ENCODE results near the gene SDK2. TPM values are rescaled to one million over a fixed set of nuclear protein-coding genes. Genes with fewer than 3 reads are reported as not detected.

Gene SDK2
- total RNA-seq, 2 donors from 2014 or later: 0.08 to 0.14 TPM

- H3K4me1 Mint-ChIP-seq (ENCODE audit: low read depth in 2 of 2): no peaks in the 10 kb centered on the region
- H3K27ac Mint-ChIP-seq: no peak overlapping the region
- ATAC-seq (no peak), DNase-seq (ENCODE audit: low spot score) (no peak)
- no peaks in the 10 kb centered on the region for H3K9me3 Mint-ChIP-seq
- H3K36me3 Mint-ChIP-seq: no peaks in the 10 kb centered on the region
- H3K4me3 Mint-ChIP-seq: no peak overlapping the region
- H3K27me3 Mint-ChIP-seq: peaks cover 0 to 10% of the 10 kb centered on the region in 2 donors
These were observed 99.9 kb downstream of the SDK2 start for GRCh38 chr17:73544333-73544732.

DNA sequence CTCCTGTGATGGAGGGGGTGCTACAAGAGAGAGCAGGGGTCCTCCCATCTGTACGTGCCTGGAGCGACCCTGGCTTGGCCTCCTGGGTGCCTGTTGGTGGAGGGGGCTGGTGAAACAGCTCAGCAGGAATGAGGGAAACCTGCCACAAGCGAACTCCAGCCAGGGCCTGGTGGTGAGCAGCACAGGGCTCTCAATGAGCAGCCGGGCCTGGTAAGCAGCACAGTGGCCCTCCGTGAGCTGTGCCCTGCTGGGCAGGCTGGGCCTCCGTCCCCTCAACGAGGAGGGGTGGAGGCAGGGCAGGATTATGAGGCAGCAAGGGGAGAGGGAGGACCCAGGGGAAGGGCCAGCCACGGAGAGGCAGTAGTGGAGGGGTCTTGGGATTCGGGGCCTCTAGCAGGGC, 101.9 kb downstream of the SDK2 start:
- Mint-ChIP-seq H3K9me3 (no peaks in the 10 kb centered on the region), H3K4me1 (ENCODE audit: low read depth in 2 of 2) (no peaks in the 10 kb centered on the region), H3K27ac (no peak overlapping the region), H3K36me3 (no peaks in the 10 kb centered on the region), H3K27me3 (peaks cover 0 to 6% of the 10 kb centered on the region in 2 donors), H3K4me3 (no peak overlapping the region)
- DNase-seq (ENCODE audit: low spot score): no peak
- no peak for ATAC-seq

DNA sequence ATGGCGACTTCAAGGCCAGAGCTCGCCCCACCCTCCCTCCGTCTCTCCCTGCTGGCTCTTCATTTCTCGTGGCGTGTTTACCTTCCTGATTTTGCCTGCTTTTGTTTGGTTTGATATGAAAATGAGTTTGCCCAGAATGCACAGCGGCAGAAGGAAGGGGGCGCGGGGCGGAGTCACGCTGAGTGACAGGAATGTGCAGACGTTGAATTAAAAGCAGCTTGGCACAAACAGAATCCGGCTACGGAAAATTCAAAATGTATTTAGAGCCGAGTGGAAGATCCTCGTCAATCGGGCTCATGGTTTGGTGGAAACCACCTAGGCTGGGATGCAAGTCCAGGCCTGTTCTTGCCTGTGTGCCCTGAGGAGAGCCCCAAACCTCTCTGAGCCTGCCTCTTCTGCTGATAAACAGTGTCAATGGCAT, 102.7 kb downstream of the SDK2 start:
- H3K4me3 Mint-ChIP-seq: no peak overlapping the region
- H3K27me3 Mint-ChIP-seq: peaks cover 0 to 6% of the 10 kb centered on the region in 2 donors
- no peak overlapping the region for H3K27ac Mint-ChIP-seq
- ATAC-seq (no peak), DNase-seq (ENCODE audit: low spot score) (no peak)
- no peaks in the 10 kb centered on the region for H3K4me1 Mint-ChIP-seq (ENCODE audit: low read depth in 2 of 2)
- no peaks in the 10 kb centered on the region for H3K9me3 Mint-ChIP-seq
- no peaks in the 10 kb centered on the region for H3K36me3 Mint-ChIP-seq

- Mint-ChIP-seq H3K36me3 (no peaks in the 10 kb centered on the region), H3K27me3 (peaks cover 0 to 6% of the 10 kb centered on the region in 2 donors), H3K4me3 (no peak overlapping the region), H3K4me1 (ENCODE audit: low read depth in 2 of 2) (no peaks in the 10 kb centered on the region), H3K27ac (no peak overlapping the region), H3K9me3 (no peaks in the 10 kb centered on the region)
- ATAC-seq: peak in 1 of 2 donors; percentile 25
- no peak for DNase-seq (ENCODE audit: low spot score)
These were observed 103.1 kb downstream of the SDK2 start for GRCh38 chr17:73541111-73541510.

DNA sequence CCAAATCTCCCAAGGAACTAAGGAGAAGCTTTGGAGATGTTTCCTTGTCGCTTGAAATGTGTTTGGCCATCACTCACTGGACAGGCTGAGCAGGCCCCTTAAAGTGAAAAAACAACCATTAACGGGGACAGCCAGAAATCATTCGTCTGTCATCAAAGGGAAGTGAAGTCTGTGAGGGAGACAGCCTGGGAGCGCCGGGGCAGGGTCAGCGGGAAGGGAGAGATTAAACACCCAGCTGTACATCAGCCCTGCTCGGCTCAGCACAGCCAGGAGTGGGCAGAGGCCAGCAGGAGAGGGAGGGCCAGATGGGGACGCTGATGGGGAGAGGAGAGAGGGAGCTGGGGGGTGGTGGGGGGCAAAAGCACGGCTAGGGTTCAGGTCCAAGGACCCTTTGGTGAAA, 105.1 kb downstream of the SDK2 start:
- DNase-seq (ENCODE audit: low spot score) (no peak), ATAC-seq (no peak)
- H3K4me3 Mint-ChIP-seq: no peak overlapping the region
- no peaks in the 10 kb centered on the region for H3K4me1 Mint-ChIP-seq (ENCODE audit: low read depth in 2 of 2)
- peaks cover 0 to under 1% of the 10 kb centered on the region in 2 donors for H3K27me3 Mint-ChIP-seq
- no peaks in the 10 kb centered on the region for H3K9me3 Mint-ChIP-seq
- H3K27ac Mint-ChIP-seq: no peak overlapping the region
- H3K36me3 Mint-ChIP-seq: no peaks in the 10 kb centered on the region

DNA sequence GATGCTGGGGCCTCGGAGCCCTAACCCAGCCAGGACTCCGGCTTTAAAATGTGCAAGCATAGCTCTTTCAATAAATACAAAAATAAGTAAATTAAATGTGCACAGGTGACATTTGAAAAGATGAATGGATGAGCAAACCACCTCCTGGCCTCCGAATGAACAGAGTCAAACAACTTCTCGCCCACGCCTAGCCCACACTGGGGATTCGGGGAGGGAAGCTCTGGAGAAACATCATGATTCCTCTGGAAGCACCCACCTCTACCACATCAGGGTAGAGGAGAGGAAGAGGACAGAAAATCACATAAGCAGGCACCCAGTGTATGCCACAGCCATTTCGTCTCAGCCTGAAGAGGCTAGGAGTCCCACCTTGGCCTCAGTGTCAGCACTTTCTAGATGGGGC, 105.8 kb downstream of the SDK2 start:
- no peak overlapping the region for H3K27ac Mint-ChIP-seq
- no peaks in the 10 kb centered on the region for H3K27me3 Mint-ChIP-seq
- no peaks in the 10 kb centered on the region for H3K4me1 Mint-ChIP-seq (ENCODE audit: low read depth in 2 of 2)

GRCh38 chr17:73536700-73537605, 107.3 kb downstream of the SDK2 start:
- no peak for DNase-seq (ENCODE audit: low spot score)
- Mint-ChIP-seq H3K36me3 (no peaks in the 10 kb centered on the region), H3K27ac (no peak overlapping the region), H3K4me3 (no peak overlapping the region), H3K9me3 (no peaks in the 10 kb centered on the region), H3K27me3 (no peaks in the 10 kb centered on the region), H3K4me1 (ENCODE audit: low read depth in 2 of 2) (no peaks in the 10 kb centered on the region)
- no peak for ATAC-seq

More for the DNA sequence above, 105.8 kb downstream of the SDK2 start:
- no peak overlapping the region for H3K4me3 Mint-ChIP-seq
- no peaks in the 10 kb centered on the region for H3K36me3 Mint-ChIP-seq
- no peaks in the 10 kb centered on the region for H3K9me3 Mint-ChIP-seq
- no peak for DNase-seq (ENCODE audit: low spot score)
- no peak for ATAC-seq

DNA sequence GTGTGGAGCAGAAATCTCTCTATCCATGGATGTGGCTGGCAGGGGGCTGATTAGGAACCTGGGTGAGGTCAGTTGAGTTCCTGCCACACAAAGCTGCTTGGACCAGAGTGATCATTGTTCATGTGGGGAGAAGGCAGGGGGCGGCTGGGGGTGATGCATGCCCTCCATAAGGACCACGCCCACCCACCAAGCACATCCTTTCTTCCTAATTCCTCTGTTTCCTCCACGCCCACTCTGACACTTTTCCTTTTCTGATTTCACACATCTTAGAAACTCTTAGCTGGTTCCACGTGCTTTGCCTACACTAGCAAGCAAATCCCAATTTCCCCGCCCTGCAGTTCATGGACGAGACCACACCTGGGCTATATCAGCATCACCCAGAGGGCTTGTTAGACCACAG, 108.5 kb downstream of the SDK2 start:
- DNase-seq (ENCODE audit: low spot score) (no peak), ATAC-seq (no peak)
- no peaks in the 10 kb centered on the region for H3K9me3 Mint-ChIP-seq
- H3K27me3 Mint-ChIP-seq: peaks cover 2 to 11% of the 10 kb centered on the region in 2 donors
- H3K36me3 Mint-ChIP-seq: no peaks in the 10 kb centered on the region
- no peak overlapping the region for H3K27ac Mint-ChIP-seq
- no peak overlapping the region for H3K4me3 Mint-ChIP-seq
- no peaks in the 10 kb centered on the region for H3K4me1 Mint-ChIP-seq (ENCODE audit: low read depth in 2 of 2)

DNA sequence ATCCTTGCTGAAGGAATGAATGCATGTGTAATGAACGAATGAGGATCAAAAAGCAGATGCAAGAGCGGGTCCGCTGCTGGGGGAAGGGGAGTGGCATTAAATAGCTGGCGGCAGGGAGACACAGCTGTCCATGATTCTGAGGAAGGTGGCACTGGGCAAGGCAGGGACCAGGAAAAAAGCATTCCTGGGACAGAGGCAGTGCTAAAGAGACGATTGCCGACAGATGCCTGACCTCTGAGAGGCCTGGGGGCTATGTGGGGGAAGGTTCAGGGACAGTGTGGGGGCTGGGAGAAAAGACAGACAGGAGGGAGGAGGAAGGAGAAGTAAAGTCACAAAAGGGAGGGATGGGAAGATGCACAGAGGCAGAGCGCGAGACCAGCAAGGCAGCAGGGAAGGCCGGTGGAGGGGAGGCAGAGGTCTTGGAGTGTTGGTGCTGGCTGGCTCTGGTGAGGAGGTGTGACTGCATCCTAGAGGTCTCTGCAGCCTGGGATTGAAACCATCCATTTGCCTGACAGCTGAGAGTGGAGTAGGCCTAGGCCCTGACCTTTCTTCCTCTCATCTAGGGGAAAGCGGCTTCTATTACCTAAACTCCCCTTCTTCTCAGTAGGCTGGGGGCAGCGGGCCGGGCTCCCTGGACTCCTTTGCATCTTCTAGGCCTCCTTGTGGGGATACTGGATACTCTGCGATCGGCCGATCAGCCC, 109.9 kb downstream of the SDK2 start:
- H3K36me3 Mint-ChIP-seq: no peaks in the 10 kb centered on the region
- H3K9me3 Mint-ChIP-seq: no peaks in the 10 kb centered on the region
- ATAC-seq: no peak
- H3K27ac Mint-ChIP-seq: no peak overlapping the region
- H3K4me3 Mint-ChIP-seq: no peak overlapping the region
- peaks cover 2 to 11% of the 10 kb centered on the region in 2 donors for H3K27me3 Mint-ChIP-seq
- no peaks in the 10 kb centered on the region for H3K4me1 Mint-ChIP-seq (ENCODE audit: low read depth in 2 of 2)
- DNase-seq (ENCODE audit: low spot score): no peak

- ATAC-seq: no peak
- Mint-ChIP-seq H3K27me3 (peaks cover 2 to 11% of the 10 kb centered on the region in 2 donors), H3K9me3 (no peaks in the 10 kb centered on the region)
These were observed 110.5 kb downstream of the SDK2 start for GRCh38 chr17:73533781-73534180.

DNA sequence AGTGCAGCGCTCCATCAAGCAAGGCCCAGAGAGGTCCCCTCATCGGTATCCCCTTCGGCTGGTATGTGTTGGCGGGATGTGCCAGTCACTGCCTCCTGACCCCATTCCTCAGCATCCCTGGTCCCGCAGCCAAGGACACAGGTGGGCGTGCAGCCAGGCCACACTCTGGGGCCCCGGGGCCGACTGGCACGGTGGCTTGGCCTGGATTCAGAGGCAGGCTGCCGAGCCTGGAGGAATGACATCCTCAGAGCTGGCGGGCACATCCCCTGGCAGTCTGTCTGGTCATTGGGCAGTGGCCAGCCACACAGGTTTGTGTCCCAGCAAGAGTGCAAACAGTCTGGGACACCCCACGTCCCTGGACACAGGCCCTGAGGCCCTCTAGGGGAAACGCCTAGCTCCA, 111.1 kb downstream of the SDK2 start:
- no peak overlapping the region for H3K4me3 Mint-ChIP-seq
- DNase-seq (ENCODE audit: low spot score): no peak
- no peak for ATAC-seq
- H3K4me1 Mint-ChIP-seq (ENCODE audit: low read depth in 2 of 2): no peaks in the 10 kb centered on the region
- H3K27me3 Mint-ChIP-seq: peaks cover 2 to 11% of the 10 kb centered on the region in 2 donors
- H3K9me3 Mint-ChIP-seq: no peaks in the 10 kb centered on the region
- H3K36me3 Mint-ChIP-seq: no peaks in the 10 kb centered on the region
- no peak overlapping the region for H3K27ac Mint-ChIP-seq

More at GRCh38 chr17:73533781-73534180, 110.5 kb downstream of the SDK2 start:
- no peaks in the 10 kb centered on the region for H3K36me3 Mint-ChIP-seq
- no peak overlapping the region for H3K27ac Mint-ChIP-seq
- no peak for DNase-seq (ENCODE audit: low spot score)
- H3K4me1 Mint-ChIP-seq (ENCODE audit: low read depth in 2 of 2): no peaks in the 10 kb centered on the region
- H3K4me3 Mint-ChIP-seq: no peak overlapping the region

DNA sequence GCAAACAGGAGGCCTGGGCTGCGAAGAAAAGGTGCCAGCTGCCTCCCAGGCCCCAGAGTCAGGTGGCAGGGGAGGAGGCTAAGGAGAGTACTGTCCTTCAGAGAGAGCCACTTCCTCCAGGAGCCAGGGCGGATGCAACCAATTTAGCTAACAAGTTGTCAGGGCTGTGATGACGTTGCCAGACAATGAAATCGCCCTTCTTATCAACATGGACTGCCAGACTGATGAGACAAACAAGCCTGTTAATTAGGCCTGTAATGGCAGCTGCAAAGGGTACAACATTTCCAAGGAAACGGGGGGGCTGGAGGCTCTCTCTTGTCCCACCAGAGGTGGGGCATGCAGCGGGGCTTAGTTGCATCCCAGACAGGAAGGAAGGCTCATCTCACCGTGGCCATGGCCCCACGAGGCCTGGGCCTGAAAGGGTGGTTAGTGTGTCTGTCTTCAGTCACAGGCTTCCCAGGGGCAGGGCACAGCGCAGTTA, 111.8 kb downstream of the SDK2 start:
- DNase-seq (ENCODE audit: low spot score): no peak
- Mint-ChIP-seq H3K4me1 (ENCODE audit: low read depth in 2 of 2) (no peaks in the 10 kb centered on the region), H3K9me3 (no peaks in the 10 kb centered on the region), H3K4me3 (no peak overlapping the region), H3K36me3 (no peaks in the 10 kb centered on the region), H3K27me3 (peaks cover 2 to 11% of the 10 kb centered on the region in 2 donors), H3K27ac (no peak overlapping the region)
- no peak for ATAC-seq

- H3K27ac Mint-ChIP-seq: no peak overlapping the region
These were observed 113.1 kb downstream of the SDK2 start for GRCh38 chr17:73531158-73531557.

GRCh38 chr17:73528679-73529078, 115.6 kb downstream of the SDK2 start:
- Mint-ChIP-seq H3K4me3 (no peak overlapping the region), H3K36me3 (no peaks in the 10 kb centered on the region), H3K27me3 (peaks cover 11 to 12% of the 10 kb centered on the region in 2 donors), H3K4me1 (ENCODE audit: low read depth in 2 of 2) (no peaks in the 10 kb centered on the region), H3K9me3 (no peaks in the 10 kb centered on the region), H3K27ac (no peak overlapping the region)
- no peak for ATAC-seq
- no peak for DNase-seq (ENCODE audit: low spot score)

More at GRCh38 chr17:73531158-73531557, 113.1 kb downstream of the SDK2 start:
- H3K4me3 Mint-ChIP-seq: no peak overlapping the region
- ATAC-seq (no peak), DNase-seq (ENCODE audit: low spot score) (no peak)
- no peaks in the 10 kb centered on the region for H3K4me1 Mint-ChIP-seq (ENCODE audit: low read depth in 2 of 2)
- no peaks in the 10 kb centered on the region for H3K9me3 Mint-ChIP-seq
- peaks cover 9 to 11% of the 10 kb centered on the region in 2 donors for H3K27me3 Mint-ChIP-seq
- H3K36me3 Mint-ChIP-seq: no peaks in the 10 kb centered on the region

Measured in natural killer cell treated with Interleukin-12 subunit alpha and Interleukin-12 subunit beta and Interleukin-15 and Interleukin-18, amount 100 ng/mL, for 72 hours (primary cell).